GM21825 (cell line): Measurements from ENCODE around the gene LMO3.
"Not testable (repeated sequence)": the region's sequence is repeated elsewhere in the genome, so short reads cannot be mapped to it uniquely, and the experiment has no call there.

ENCODE experiments used
- ATAC-seq: cut with Tn5 transposase; IDR thresholded peaks from one replicate; pipeline ENCODE4 v1.9.1; 2021; ENCODE audit warnings: mild to moderate bottlenecking, moderate library complexity; ENCODE audit not compliant: unreplicated experiment

Gene LMO3

DNA sequence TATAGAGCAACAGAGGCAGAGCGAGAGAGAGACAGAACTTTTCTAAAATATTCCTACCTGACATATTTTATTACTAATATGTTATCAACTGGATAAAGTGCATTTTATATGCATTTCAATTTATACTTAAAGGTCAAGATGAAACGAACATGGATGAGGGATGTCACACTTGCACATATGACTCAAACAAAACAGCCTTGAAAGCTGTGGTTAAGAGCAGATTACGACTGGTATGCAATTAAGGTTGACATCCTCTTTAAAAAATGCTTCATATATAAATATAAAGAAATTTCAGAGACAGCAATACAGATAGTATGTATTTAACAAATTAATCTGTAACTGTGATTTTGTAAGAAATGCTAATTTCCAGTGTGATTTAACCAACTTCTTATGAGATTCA lies 52.5 kb downstream of the LMO3 start:
- ATAC-seq, result no peak

DNA sequence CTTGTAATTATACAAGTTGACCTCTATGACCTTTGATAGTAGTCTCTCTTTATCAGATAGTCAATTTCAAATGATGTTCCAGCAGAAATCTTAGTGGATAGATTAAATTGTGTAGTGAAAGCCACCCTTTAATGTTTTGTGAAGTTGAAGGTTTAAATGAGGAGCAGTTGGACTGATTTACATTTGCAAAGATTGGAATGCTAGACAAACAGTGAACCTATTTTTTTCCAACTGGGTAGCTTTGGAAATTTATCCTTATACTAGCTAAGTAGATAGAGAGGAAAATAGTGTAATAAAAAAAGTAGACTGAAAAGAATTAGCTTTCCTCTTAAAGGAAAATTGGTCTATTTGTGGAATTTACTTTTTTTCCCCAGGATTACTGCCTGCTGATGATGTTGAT lies 53.7 kb downstream of the LMO3 start:
- no peak for ATAC-seq

DNA sequence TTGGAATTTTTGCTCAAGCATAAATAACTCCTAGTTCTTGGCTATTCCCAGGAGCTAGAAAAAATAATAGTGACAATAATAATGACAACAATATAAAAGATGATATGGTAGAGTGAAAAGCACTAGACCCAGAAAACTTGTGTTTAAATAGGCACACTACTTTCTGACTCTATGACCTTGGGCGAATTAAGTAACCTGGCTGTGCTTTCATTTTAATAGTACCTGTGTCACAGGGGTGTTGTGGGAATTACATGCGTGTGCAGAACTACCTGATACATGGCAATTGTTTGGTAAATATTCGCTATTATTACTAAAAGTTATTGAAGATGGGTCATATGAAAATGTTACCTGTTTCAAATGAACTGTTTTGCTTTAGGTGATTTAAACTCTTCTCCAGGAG lies 60.1 kb downstream of the LMO3 start:
- no peak for ATAC-seq

DNA sequence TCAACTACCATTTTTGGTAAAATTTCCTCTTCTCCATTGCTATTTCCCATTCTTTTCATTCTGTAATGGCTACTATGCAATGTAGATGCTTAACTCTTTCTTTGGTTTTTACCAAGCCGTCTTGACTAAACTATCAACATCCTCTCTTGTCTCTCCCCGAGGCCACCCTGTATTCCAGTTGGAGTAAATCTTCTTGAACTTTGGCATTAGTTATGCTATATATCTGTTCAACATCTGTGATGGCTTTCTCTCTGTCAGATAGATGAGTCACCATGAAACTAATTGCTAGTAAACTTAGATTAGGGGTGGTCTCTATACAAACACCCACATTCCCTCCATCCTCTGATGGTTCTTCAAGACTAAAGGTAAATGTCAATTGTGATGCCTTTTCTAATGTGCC lies 63.4 kb downstream of the LMO3 start:
- no peak for ATAC-seq

DNA sequence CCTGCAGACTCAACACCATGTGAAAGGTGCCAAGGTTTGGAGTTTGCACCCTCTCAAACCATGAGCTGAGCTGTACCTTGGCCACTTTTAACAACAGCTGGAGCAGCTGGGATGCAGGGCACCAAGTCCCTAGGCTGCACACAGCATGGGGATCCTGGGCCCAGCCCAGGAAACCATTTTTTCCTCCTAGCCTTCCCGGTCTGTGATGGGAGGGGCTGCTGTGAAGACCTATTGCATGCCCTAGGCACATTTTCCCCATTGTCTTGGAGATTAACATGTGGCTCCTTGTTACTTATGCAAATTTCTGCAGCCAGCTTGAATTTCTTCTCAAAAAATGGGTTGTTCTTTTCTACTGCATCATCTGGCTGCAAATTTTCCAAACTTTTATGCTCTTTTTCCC lies 68.3 kb downstream of the LMO3 start:
- ATAC-seq, result not testable (repeated sequence)

DNA sequence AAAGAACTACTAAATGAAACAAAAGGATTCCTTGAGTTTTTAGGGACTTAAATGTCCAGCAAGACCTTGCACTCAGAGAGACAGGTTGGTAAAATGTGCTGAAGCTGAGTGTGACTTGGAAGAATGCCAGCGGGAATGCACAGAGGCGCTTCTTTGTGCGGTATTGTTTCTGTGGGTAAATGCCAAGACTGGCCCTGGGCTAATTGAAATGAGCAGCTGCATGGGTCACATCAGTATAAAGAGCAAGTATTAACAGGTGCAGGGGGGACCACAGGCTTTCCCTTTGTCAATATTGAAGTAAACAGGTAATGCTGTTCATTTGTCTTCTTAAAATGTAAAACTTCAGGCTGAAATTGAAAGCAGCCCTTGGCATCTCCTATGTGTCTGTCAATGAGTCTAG lies 74.3 kb downstream of the LMO3 start:
- ATAC-seq, result no peak

DNA sequence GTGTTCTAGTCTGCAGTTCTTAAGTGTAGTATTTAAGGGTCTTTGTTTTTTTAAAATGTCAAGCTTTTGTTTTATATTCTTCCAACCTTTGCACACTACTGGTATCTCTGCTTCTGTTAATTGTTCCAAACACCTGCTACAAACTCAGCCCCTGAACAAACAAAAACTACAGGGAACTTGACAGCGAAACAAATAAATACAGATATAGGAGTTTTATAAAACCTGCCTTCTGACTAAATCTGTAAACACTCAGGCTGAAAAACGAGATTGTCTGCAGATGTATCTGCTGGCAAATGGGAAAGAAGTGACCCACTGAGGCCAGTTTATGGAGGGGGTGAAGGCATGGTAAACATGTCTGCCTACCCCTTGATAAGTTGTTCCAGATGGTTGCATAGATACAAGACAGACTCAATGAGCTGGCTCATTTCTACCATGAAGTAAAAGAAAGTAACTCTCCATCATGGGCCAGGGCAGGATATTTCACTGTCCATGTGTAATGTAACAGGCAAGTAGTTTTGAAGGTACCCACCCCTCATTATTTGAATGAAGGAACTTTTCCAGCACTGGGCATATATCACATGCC lies 75.6 kb downstream of the LMO3 start:
- no peak for ATAC-seq

DNA sequence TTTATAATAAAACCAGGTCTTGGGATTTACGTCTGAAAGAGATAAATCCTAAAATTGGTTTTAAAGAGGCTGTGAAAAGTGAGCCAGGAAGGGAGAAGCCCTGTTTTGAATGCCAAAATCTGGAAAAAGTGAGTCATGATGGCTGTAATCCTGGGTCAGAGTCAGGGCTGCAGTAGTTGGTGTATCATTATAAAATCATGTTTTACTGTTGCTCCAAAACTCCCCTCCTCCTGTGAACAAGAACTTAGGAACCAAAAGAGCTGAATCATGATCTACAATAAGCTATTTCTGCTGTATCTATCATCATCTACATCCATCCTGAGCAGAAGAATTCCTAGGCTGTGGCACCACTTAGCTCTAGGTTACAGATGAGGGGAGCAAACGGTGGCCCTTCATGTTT lies 79.3 kb downstream of the LMO3 start:
- no peak for ATAC-seq

DNA sequence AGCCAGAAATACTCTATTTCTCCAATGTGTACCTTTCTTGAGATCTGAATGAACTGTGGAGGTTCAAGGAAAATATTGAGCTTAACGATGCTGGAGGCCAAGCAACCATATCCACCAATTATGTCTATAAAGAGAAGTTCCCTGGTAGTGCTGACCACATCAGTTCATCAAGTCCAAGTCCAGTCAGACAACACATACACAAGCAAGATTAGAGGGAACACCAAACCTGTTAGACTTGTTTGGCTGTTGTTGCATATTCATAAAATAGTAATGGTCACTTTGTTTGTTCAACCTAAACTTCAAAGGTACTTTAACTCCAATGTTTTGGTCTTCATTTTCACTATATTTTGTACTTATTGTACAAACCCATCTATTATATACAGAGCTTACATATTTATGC lies 81.6 kb downstream of the LMO3 start:
- ATAC-seq, result no peak

DNA sequence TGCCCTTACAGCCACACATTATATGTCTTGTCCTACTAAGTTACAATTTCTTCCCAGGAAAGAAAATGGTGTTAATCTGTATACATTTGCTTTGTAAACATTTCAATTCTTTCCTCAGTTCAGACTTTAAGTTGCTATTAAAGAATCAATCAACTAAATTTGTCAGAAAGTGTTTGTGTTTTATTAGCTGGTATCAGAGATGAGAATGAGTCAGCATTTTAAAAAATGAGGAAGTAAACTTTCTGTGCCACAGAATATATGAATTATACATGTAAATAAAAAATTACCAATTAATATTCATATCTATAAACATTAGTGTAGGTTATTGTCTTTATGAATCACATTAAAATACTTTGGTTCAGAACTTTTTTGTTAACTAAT lies 82.0 kb downstream of the LMO3 start:
- ATAC-seq, result no peak

DNA sequence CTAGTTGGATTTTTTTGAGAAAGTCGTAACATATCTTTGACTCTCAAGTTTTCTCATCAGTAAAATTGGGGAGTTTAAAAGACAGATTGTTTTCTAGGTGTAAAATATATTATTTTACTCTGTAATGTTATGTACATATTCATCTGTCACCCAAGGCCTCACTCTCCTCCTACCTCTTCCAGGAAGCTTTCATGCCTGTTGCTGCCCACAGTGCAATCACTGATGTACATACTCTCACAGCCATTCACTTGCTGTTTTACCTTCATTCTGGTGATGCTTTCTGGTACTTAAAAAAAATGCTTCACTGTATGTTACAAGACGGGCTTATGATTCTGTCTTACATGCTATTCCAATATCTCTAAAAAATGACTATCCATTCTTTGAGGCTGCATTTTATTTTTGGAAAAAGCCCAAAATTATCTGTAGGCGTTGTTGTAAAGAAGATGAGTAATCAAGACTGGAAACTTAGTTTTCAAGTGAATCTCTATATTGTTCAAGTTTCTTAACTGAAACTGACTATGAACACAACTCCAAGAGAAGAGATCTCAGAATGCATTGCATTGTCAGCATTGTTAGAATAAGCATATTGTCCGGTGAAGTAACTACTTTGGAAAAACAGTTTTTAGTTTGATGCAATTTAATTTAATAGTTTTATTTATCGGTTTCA lies 82.5 kb downstream of the LMO3 start:
- ATAC-seq, result no peak

DNA sequence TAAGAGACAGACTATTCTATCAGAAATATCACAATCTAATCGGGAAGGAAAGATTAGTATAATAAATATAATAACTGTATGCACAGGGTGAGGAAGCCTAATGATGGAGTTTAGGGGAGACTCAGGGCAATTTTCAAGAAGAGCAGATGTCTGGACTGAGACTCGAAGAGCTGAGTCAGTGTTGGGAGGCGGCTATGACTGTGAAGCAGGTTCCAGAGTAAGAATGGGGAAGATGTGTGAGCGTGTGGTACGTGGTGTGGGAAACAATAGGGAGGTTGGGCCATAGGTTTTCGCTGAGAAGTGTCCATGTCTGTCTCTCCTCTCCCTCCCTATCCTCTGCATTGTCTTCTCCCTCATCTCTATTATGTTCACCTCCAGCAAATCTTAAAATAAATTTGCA lies 85.6 kb downstream of the LMO3 start:
- no peak for ATAC-seq

DNA sequence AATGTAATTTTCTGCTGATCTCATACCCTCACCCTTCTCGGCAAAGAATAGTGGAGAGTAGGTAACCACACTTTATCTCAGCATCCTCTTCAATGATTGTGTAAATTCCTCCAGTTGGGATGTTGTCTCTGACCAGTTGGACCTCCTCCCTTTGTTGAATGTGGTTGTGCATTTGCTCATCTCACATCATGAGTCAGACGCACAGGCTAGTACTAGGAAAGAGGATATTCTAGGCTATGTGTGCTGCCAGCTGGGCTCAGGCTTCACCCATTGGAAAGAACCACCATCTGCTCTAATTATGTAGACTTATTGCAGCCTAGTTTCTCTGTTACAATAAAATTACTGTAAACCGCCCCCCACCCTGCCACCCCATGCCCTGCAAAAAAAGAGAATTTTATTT lies 90.3 kb downstream of the LMO3 start:
- no peak for ATAC-seq

DNA sequence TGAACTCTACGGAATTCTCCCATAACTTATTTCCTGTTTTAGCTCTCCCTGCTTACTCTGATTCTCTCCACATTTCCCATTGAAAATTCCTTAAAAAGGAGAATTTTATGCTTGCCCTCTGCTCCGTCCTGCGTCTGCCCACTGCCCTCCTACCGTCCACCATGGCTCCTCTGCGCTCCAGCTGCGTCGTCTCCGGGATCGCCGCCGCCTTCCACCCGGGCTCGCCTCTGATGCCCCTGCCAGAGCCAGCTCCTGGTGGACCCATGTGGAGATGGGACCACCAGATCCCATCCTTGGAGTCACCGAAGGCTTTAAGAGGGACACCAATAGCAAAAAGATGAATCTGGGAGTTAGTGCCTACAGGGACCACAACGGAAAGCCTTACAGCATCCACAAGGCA lies 92.7 kb downstream of the LMO3 start:
- no peak for ATAC-seq

DNA sequence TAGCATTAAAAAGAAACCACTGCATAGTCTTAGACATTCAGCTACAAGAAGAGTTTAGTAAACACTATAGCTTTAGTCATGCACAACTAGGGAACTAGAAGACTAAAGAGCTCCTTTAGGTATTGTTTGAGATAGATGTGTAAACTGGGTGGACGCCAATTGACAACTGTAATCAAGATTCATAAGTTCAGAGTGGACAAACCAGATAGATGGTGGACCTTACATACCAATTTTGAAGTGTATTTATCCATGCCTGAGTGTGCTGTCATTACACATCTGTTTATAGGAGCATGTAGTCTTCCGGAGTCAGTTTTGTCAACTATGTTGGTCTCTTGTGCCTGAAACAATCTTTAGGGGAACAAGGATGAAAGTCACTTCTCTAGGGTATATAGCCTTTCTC lies 96.6 kb downstream of the LMO3 start:
- no peak for ATAC-seq

DNA sequence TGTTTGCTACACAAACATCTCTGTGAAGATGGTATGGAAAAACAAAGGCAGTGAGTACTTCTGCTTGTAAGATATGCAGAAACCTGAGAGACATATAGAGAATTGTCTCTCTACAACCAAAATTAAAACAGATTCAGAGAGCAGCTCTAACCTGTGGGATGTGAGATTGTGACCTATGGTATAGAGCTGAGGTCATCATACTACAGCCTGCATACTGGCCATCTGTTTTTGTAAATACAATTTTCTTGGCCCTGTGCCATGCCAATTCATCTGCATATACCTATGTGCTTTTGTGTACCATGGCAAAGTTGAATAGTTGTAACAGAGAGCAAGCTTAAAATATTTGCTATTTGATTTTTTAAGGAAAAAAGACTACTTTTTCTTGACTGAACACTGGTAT lies 99.6 kb downstream of the LMO3 start:
- ATAC-seq, result no peak

DNA sequence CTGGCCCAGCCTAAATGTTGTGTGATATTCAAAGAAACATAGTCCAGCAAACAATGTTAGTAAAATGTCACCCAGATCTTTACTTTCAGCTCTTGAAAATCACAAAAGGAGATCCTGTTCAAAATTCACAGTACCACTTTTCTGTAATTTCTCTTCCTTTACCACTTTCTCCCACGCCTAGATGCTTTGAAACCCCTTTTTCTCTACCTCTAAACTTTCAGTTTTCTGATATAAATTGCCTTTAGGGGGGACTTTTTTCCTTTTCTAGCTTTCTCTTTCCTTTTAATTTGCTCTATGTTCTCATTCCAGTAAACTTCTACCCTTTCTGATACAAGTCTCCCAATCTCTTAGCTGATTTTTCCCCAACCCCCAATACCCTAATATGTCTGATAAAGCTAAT lies 101.8 kb downstream of the LMO3 start:
- ATAC-seq, result no peak

DNA sequence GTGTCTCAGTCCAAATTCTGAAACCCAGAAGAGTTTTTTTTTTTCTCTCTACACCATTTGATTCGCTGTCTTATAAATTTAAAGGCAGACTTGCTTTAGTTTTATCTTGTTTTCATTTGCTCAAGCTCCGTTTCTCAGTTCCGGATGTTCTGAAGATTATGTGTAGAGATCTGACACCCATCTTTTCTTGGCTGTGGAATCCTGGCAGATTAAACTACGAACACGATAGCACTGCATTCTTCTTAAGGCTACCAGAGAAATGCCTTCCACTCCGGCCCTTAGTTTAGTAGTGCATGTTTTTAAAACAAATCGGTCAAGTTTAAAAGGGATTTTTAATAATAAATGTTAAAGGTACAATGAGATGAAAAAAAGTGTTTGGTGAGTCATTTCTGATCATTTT lies 106.4 kb downstream of the LMO3 start:
- ATAC-seq, result no peak
